Measurements from ENCODE around the gene B4GALT1. TPM values are rescaled to one million over a fixed set of nuclear protein-coding genes. Genes with fewer than 3 reads are reported as not detected.

B4GALT1 gene
- total and polyA plus RNA-seq, 2 donors (not counting 1 experiment from before 2014, with no cell fraction given), result 24.1 to 64.8 TPM

- TF ChIP-seq EZH2 (IDR thresholded peaks at IDR 0.05; ENCODE audit: low read length, missing control alignments) (no peak), CTCF (conservative IDR thresholded peaks at IDR 0.05 in 1 of 2, IDR thresholded peaks at IDR 0.05 in 1 of 2; ENCODE audit: low read depth in 1 of 2, low read length in 2 of 2) (no peak)
- H3K9ac ChIP-seq (ENCODE audit: insufficient read depth, low read length), result no peak overlapping the region
- H3K4me1 ChIP-seq (ENCODE audit: control insufficient read depth, extremely low read depth, insufficient read depth, low read length), result peaks cover 17% of the 10 kb centered on the region
- H3K79me2 ChIP-seq (ENCODE audit: control insufficient read depth, insufficient read depth, low read length), result peaks cover 61% of the 10 kb centered on the region
- DNase-seq (ENCODE audit: low read depth in 2 of 2), result no peak
- no peak overlapping the region for H2AFZ ChIP-seq (ENCODE audit: low read length)
- H4K20me1 ChIP-seq (ENCODE audit: control insufficient read depth, extremely low read depth, insufficient read depth, low read length), result no peaks in the 10 kb centered on the region
- H3K27ac ChIP-seq (ENCODE audit: insufficient read depth, low read length), result peak overlapping the region; percentile 66
- H3K4me3 ChIP-seq (replicated peaks in 1 of 4; ENCODE audit: control extremely low read depth in 1 of 4, insufficient read depth in 1 of 4, low read depth in 3 of 4, low read length in 4 of 4), result no peak overlapping the region
- no peak overlapping the region for H3K4me2 ChIP-seq (ENCODE audit: extremely low read depth, insufficient read depth, low read length)
- H3K27me3 ChIP-seq (ENCODE audit: control insufficient read depth, insufficient read depth, low read length), result no peaks in the 10 kb centered on the region
- no peaks in the 10 kb centered on the region for H3K9me3 ChIP-seq (ENCODE audit: control insufficient read depth, insufficient read depth, low read depth, low read length)
- H3K36me3 ChIP-seq (ENCODE audit: control insufficient read depth, insufficient read depth, low read length), result peaks cover 2% of the 10 kb centered on the region
Observed at GRCh38 chr9:33140401-33141360, 26.5 kb downstream of the B4GALT1 start.

- Histone ChIP-seq H4K20me1 (ENCODE audit: control insufficient read depth, extremely low read depth, insufficient read depth, low read length) (no peaks in the 10 kb centered on the region), H3K79me2 (ENCODE audit: control insufficient read depth, insufficient read depth, low read length) (peaks cover 60% of the 10 kb centered on the region), H3K27me3 (ENCODE audit: control insufficient read depth, insufficient read depth, low read length) (no peaks in the 10 kb centered on the region), H3K9ac (ENCODE audit: insufficient read depth, low read length) (no peak overlapping the region), H2AFZ (ENCODE audit: low read length) (no peak overlapping the region), H3K4me3 (replicated peaks in 1 of 4; ENCODE audit: control extremely low read depth in 1 of 4, insufficient read depth in 1 of 4, low read depth in 3 of 4, low read length in 4 of 4) (no peak overlapping the region), H3K4me1 (ENCODE audit: control insufficient read depth, extremely low read depth, insufficient read depth, low read length) (peaks cover 17% of the 10 kb centered on the region), H3K4me2 (ENCODE audit: extremely low read depth, insufficient read depth, low read length) (peak overlapping the region; percentile 51), H3K27ac (ENCODE audit: insufficient read depth, low read length) (peak overlapping the region; percentile 66), H3K9me3 (ENCODE audit: control insufficient read depth, insufficient read depth, low read depth, low read length) (no peaks in the 10 kb centered on the region), H3K36me3 (ENCODE audit: control insufficient read depth, insufficient read depth, low read length) (peaks cover 2% of the 10 kb centered on the region)
- DNase-seq (ENCODE audit: low read depth in 2 of 2), result peak; percentile 84 to 98
- TF ChIP-seq CTCF (conservative IDR thresholded peaks at IDR 0.05 in 1 of 2, IDR thresholded peaks at IDR 0.05 in 1 of 2; ENCODE audit: low read depth in 1 of 2, low read length in 2 of 2) (no peak), EZH2 (IDR thresholded peaks at IDR 0.05; ENCODE audit: low read length, missing control alignments) (no peak)
Observed at GRCh38 chr9:33139421-33140228, 27.5 kb downstream of the B4GALT1 start.

- Histone ChIP-seq H3K27ac (ENCODE audit: insufficient read depth, low read length) (no peak overlapping the region), H3K4me3 (replicated peaks in 1 of 4; ENCODE audit: control extremely low read depth in 1 of 4, insufficient read depth in 1 of 4, low read depth in 3 of 4, low read length in 4 of 4) (no peak overlapping the region), H3K9me3 (ENCODE audit: control insufficient read depth, insufficient read depth, low read depth, low read length) (no peaks in the 10 kb centered on the region), H2AFZ (ENCODE audit: low read length) (no peak overlapping the region), H3K4me1 (ENCODE audit: control insufficient read depth, extremely low read depth, insufficient read depth, low read length) (peaks cover 17% of the 10 kb centered on the region), H3K79me2 (ENCODE audit: control insufficient read depth, insufficient read depth, low read length) (peaks cover 57% of the 10 kb centered on the region), H4K20me1 (ENCODE audit: control insufficient read depth, extremely low read depth, insufficient read depth, low read length) (no peaks in the 10 kb centered on the region), H3K36me3 (ENCODE audit: control insufficient read depth, insufficient read depth, low read length) (peaks cover 2% of the 10 kb centered on the region), H3K4me2 (ENCODE audit: extremely low read depth, insufficient read depth, low read length) (peak overlapping the region; percentile 51), H3K9ac (ENCODE audit: insufficient read depth, low read length) (no peak overlapping the region), H3K27me3 (ENCODE audit: control insufficient read depth, insufficient read depth, low read length) (no peaks in the 10 kb centered on the region)
- DNase-seq (ENCODE audit: low read depth in 2 of 2), result no peak
- TF ChIP-seq CTCF (conservative IDR thresholded peaks at IDR 0.05 in 1 of 2, IDR thresholded peaks at IDR 0.05 in 1 of 2; ENCODE audit: low read depth in 1 of 2, low read length in 2 of 2) (no peak), EZH2 (IDR thresholded peaks at IDR 0.05; ENCODE audit: low read length, missing control alignments) (no peak)
Observed at GRCh38 chr9:33138768-33139167, 28.4 kb downstream of the B4GALT1 start.
